HEK293 (cell line): ENCODE results near the gene MYADML2.

Experiments used
- BCL11B ChIP-seq: fragments of 450-650 bp; formaldehyde crosslinking; IDR thresholded peaks from 2 replicates; pipeline ENCODE4 v1.5.1; 2016; ENCODE audit warnings: low read depth, missing biosample characterization, missing genetic modification characterization
- GLIS2 ChIP-seq: fragments of 450-650 bp; formaldehyde crosslinking; IDR thresholded peaks from 2 replicates; pipeline ENCODE4 v1.5.1; 2016; ENCODE audit warnings: missing biosample characterization, missing genetic modification characterization
- HOXA7 ChIP-seq: sonication (generic); formaldehyde crosslinking; IDR thresholded peaks from 2 replicates; pipeline ENCODE4 v1.8.1; 2022; ENCODE audit warnings: missing genetic modification reagents, borderline replicate concordance
- KLF7 ChIP-seq: fragments of 450-650 bp; formaldehyde crosslinking; IDR thresholded peaks from 2 replicates; pipeline ENCODE4 v1.5.1; 2016; ENCODE audit warnings: missing biosample characterization, missing genetic modification characterization, borderline replicate concordance
- KLF8 ChIP-seq: fragments of 450-650 bp; formaldehyde crosslinking; IDR thresholded peaks from 2 replicates; pipeline ENCODE4 v1.5.1; 2016; ENCODE audit warnings: missing biosample characterization, missing genetic modification characterization
- SCRT1 ChIP-seq: fragments of 450-650 bp; formaldehyde crosslinking; IDR thresholded peaks from 2 replicates; pipeline ENCODE4 v1.5.1; 2016; ENCODE audit warnings: missing biosample characterization, missing genetic modification characterization, borderline replicate concordance
- WT1 ChIP-seq: fragments of 450-650 bp; formaldehyde crosslinking; IDR thresholded peaks from 2 replicates; pipeline ENCODE4 v1.5.1; 2016; ENCODE audit warnings: missing biosample characterization, missing genetic modification characterization
- ZBTB8A ChIP-seq: fragments of 450-650 bp; formaldehyde crosslinking; IDR thresholded peaks from 2 replicates; pipeline ENCODE4 v1.5.1; 2016; ENCODE audit warnings: missing biosample characterization, missing genetic modification characterization
- ZEB2 ChIP-seq: fragments of 450-650 bp; formaldehyde crosslinking; IDR thresholded peaks from 2 replicates; pipeline ENCODE4 v1.5.1; 2016; ENCODE audit warnings: missing biosample characterization, missing genetic modification characterization
- ZFP69B ChIP-seq: fragments of 450-650 bp; formaldehyde crosslinking; IDR thresholded peaks from 2 replicates; pipeline ENCODE4 v1.5.1; 2016; ENCODE audit warnings: missing biosample characterization, missing genetic modification characterization
- ZNF140 ChIP-seq: fragments of 450-650 bp; formaldehyde crosslinking; IDR thresholded peaks from 2 replicates; pipeline ENCODE4 v1.5.1; 2016; ENCODE audit warnings: missing biosample characterization, missing genetic modification characterization
- ZNF184 ChIP-seq: fragments of 450-650 bp; IDR thresholded peaks from 2 replicates; pipeline ENCODE4 v1.5.1; 2018; ENCODE audit warnings: missing biosample characterization, mild to moderate bottlenecking, missing genetic modification characterization
- ZNF202 ChIP-seq: fragments of 450-650 bp; formaldehyde crosslinking; IDR thresholded peaks from 2 replicates; pipeline ENCODE4 v1.5.1; 2016; ENCODE audit warnings: missing biosample characterization, missing genetic modification characterization, borderline replicate concordance
- ZNF239 ChIP-seq: fragments of 450-650 bp; formaldehyde crosslinking; IDR thresholded peaks from 2 replicates; pipeline ENCODE4 v1.5.1; 2016; ENCODE audit warnings: missing biosample characterization, missing genetic modification characterization
- ZNF426 ChIP-seq: fragments of 450-650 bp; formaldehyde crosslinking; IDR thresholded peaks from 2 replicates; pipeline ENCODE4 v1.5.1; 2017; ENCODE audit warnings: missing biosample characterization, missing genetic modification characterization, mild to moderate bottlenecking, inconsistent platforms, moderate library complexity
- ZNF48 ChIP-seq: fragments of 450-650 bp; formaldehyde crosslinking; IDR thresholded peaks from 2 replicates; pipeline ENCODE4 v1.5.1; 2016; ENCODE audit warnings: missing biosample characterization, missing genetic modification characterization
- ZNF501 ChIP-seq: fragments of 450-650 bp; formaldehyde crosslinking; IDR thresholded peaks from 2 replicates; pipeline ENCODE4 v1.5.1; 2016; ENCODE audit warnings: missing biosample characterization, missing genetic modification characterization
- ZNF555 ChIP-seq: fragments of 450-650 bp; formaldehyde crosslinking; conservative IDR thresholded peaks from 2 replicates; pipeline ENCODE4 v1.5.1; 2017; ENCODE audit warnings: missing biosample characterization, mild to moderate bottlenecking, missing genetic modification characterization, inconsistent platforms
- ZNF600 ChIP-seq: fragments of 450-650 bp; formaldehyde crosslinking; IDR thresholded peaks from 2 replicates; pipeline ENCODE4 v1.5.1; 2016; ENCODE audit warnings: missing biosample characterization, missing genetic modification characterization
- TF ChIP-seq, protein P1 (sequence below): fragments of 450-650 bp; formaldehyde crosslinking; IDR thresholded peaks from 2 replicates; pipeline ENCODE4 v1.5.1; 2016; ENCODE audit warnings: missing biosample characterization, missing genetic modification characterization, borderline replicate concordance
- TF ChIP-seq, protein P2 (sequence below): fragments of 450-650 bp; formaldehyde crosslinking; IDR thresholded peaks from 2 replicates; pipeline ENCODE4 v1.5.1; 2016; ENCODE audit warnings: missing biosample characterization, missing genetic modification characterization
- TF ChIP-seq, protein P3 (sequence below): fragments of 450-650 bp; formaldehyde crosslinking; IDR thresholded peaks from 2 replicates; pipeline ENCODE4 v1.5.1; 2016; ENCODE audit warnings: missing biosample characterization, missing genetic modification characterization
- TF ChIP-seq, protein P4 (sequence below): fragments of 450-650 bp; formaldehyde crosslinking; conservative IDR thresholded peaks from 2 replicates; pipeline ENCODE4 v1.5.1; 2016; ENCODE audit warnings: low read depth, missing biosample characterization, missing genetic modification characterization
- TF ChIP-seq, protein P5 (sequence below): fragments of 450-650 bp; formaldehyde crosslinking; IDR thresholded peaks from 2 replicates; pipeline ENCODE4 v1.5.1; 2016; ENCODE audit warnings: missing biosample characterization, missing genetic modification characterization
- TF ChIP-seq, protein P6 (sequence below): fragments of 450-650 bp; formaldehyde crosslinking; IDR thresholded peaks from 2 replicates; pipeline ENCODE4 v1.5.1; 2016; ENCODE audit warnings: missing biosample characterization, missing genetic modification characterization

MYADML2 gene

DNA sequence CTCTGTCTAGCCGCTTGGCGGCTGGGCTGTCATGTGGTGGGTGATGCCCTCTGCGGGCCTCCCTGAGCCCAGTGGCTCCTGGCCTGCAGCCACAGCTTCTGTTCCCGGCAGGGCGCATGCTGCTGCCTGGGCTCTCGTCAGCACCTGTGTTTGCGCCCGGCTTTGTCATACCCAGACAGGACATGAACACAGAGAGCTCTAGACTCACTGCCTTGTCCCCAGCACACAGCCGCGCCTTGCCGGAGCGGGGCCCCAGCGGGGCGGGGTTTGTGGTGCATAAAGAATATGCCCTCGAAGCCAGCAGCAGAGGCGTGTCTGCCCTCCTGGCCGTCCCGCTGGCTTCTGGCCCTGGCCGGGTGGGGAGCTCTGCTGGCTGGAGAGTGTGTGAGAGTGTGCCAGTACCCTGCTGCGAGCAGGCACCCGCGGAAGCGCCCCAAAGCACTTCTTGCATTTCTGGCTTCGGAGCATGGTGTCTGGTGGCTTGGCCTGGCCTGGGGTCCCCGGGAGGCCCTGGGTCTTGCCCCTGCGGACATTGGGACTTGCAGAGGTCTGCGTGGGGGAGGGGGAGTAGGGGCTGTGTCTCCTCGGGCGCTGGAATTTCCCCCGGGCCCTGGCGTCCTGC lies 44.8 kb upstream of the MYADML2 start (continued):
- TF ChIP-seq, protein P1, sequence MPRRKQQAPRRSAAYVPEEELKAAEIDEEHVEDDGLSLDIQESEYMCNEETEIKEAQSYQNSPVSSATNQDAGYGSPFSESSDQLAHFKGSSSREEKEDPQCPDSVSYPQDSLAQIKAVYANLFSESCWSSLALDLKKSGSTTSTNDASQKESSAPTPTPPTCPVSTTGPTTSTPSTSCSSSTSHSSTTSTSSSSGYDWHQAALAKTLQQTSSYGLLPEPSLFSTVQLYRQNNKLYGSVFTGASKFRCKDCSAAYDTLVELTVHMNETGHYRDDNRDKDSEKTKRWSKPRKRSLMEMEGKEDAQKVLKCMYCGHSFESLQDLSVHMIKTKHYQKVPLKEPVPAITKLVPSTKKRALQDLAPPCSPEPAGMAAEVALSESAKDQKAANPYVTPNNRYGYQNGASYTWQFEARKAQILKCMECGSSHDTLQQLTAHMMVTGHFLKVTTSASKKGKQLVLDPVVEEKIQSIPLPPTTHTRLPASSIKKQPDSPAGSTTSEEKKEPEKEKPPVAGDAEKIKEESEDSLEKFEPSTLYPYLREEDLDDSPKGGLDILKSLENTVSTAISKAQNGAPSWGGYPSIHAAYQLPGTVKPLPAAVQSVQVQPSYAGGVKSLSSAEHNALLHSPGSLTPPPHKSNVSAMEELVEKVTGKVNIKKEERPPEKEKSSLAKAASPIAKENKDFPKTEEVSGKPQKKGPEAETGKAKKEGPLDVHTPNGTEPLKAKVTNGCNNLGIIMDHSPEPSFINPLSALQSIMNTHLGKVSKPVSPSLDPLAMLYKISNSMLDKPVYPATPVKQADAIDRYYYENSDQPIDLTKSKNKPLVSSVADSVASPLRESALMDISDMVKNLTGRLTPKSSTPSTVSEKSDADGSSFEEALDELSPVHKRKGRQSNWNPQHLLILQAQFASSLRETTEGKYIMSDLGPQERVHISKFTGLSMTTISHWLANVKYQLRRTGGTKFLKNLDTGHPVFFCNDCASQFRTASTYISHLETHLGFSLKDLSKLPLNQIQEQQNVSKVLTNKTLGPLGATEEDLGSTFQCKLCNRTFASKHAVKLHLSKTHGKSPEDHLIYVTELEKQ (tag by site-specific recombination) = no peak
- TF ChIP-seq ZEB2 (tag by site-specific recombination) = no peak
- no peak for TF ChIP-seq KLF7
- peak; percentile 63; the same call in 1 of the 2 replicates for TF ChIP-seq ZFP69B
- no peak for TF ChIP-seq ZNF140 (tag by site-specific recombination)
- peak; percentile 97 for TF ChIP-seq ZNF600
- TF ChIP-seq ZNF48 (tag by site-specific recombination) = no peak
- no peak for TF ChIP-seq HOXA7 (CRISPR knock-in tag)
- TF ChIP-seq, protein P2, sequence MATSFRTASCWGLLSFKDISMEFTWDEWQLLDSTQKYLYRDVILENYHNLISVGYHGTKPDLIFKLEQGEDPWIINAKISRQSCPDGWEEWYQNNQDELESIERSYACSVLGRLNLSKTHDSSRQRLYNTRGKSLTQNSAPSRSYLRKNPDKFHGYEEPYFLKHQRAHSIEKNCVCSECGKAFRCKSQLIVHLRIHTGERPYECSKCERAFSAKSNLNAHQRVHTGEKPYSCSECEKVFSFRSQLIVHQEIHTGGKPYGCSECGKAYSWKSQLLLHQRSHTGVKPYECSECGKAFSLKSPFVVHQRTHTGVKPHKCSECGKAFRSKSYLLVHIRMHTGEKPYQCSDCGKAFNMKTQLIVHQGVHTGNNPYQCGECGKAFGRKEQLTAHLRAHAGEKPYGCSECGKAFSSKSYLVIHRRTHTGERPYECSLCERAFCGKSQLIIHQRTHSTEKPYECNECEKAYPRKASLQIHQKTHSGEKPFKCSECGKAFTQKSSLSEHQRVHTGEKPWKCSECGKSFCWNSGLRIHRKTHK (tag by site-specific recombination) = no peak
- TF ChIP-seq ZNF501 (tag by site-specific recombination) = no peak
- no peak for TF ChIP-seq SCRT1
- peak; percentile 85 for TF ChIP-seq ZBTB8A (tag by site-specific recombination)
- TF ChIP-seq, protein P3, sequence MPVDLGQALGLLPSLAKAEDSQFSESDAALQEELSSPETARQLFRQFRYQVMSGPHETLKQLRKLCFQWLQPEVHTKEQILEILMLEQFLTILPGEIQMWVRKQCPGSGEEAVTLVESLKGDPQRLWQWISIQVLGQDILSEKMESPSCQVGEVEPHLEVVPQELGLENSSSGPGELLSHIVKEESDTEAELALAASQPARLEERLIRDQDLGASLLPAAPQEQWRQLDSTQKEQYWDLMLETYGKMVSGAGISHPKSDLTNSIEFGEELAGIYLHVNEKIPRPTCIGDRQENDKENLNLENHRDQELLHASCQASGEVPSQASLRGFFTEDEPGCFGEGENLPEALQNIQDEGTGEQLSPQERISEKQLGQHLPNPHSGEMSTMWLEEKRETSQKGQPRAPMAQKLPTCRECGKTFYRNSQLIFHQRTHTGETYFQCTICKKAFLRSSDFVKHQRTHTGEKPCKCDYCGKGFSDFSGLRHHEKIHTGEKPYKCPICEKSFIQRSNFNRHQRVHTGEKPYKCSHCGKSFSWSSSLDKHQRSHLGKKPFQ (tag by site-specific recombination) = no peak
- TF ChIP-seq BCL11B (tag by site-specific recombination) = no peak
- TF ChIP-seq ZNF202 (tag by site-specific recombination) = no peak
- no peak for TF ChIP-seq ZNF555 (tag by site-specific recombination)
- TF ChIP-seq KLF8 (tag by site-specific recombination) = no peak
- no peak for TF ChIP-seq ZNF426
- TF ChIP-seq WT1 (tag by site-specific recombination) = no peak
- no peak for TF ChIP-seq ZNF239 (tag by site-specific recombination)
- TF ChIP-seq, protein P4, sequence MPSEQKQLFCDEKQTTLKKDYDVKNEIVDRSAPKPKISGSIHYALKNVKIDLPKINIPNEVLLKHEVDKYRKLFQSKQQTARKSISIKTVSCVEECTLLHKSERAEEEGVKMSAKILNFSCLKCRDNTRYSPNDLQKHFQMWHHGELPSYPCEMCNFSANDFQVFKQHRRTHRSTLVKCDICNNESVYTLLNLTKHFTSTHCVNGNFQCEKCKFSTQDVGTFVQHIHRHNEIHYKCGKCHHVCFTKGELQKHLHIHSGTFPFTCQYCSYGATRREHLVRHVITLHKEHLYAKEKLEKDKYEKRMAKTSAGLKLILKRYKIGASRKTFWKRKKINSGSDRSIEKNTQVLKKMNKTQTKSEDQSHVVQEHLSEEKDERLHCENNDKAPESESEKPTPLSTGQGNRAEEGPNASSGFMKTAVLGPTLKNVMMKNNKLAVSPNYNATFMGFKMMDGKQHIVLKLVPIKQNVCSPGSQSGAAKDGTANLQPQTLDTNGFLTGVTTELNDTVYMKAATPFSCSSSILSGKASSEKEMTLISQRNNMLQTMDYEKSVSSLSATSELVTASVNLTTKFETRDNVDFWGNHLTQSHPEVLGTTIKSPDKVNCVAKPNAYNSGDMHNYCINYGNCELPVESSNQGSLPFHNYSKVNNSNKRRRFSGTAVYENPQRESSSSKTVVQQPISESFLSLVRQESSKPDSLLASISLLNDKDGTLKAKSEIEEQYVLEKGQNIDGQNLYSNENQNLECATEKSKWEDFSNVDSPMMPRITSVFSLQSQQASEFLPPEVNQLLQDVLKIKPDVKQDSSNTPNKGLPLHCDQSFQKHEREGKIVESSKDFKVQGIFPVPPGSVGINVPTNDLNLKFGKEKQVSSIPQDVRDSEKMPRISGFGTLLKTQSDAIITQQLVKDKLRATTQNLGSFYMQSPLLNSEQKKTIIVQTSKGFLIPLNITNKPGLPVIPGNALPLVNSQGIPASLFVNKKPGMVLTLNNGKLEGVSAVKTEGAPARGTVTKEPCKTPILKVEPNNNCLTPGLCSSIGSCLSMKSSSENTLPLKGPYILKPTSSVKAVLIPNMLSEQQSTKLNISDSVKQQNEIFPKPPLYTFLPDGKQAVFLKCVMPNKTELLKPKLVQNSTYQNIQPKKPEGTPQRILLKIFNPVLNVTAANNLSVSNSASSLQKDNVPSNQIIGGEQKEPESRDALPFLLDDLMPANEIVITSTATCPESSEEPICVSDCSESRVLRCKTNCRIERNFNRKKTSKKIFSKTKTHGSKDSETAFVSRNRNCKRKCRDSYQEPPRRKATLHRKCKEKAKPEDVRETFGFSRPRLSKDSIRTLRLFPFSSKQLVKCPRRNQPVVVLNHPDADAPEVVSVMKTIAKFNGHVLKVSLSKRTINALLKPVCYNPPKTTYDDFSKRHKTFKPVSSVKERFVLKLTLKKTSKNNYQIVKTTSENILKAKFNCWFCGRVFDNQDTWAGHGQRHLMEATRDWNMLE (tag by site-specific recombination) = no peak
- TF ChIP-seq, protein P5, sequence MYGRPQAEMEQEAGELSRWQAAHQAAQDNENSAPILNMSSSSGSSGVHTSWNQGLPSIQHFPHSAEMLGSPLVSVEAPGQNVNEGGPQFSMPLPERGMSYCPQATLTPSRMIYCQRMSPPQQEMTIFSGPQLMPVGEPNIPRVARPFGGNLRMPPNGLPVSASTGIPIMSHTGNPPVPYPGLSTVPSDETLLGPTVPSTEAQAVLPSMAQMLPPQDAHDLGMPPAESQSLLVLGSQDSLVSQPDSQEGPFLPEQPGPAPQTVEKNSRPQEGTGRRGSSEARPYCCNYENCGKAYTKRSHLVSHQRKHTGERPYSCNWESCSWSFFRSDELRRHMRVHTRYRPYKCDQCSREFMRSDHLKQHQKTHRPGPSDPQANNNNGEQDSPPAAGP (tag by site-specific recombination) = 0 out of 2 replicates have a peak, but pooled peaks have one; percentile 11
- TF ChIP-seq GLIS2 (tag by site-specific recombination) = peak; percentile 21
- TF ChIP-seq ZNF184 (tag by site-specific recombination) = no peak
- TF ChIP-seq, protein P6, sequence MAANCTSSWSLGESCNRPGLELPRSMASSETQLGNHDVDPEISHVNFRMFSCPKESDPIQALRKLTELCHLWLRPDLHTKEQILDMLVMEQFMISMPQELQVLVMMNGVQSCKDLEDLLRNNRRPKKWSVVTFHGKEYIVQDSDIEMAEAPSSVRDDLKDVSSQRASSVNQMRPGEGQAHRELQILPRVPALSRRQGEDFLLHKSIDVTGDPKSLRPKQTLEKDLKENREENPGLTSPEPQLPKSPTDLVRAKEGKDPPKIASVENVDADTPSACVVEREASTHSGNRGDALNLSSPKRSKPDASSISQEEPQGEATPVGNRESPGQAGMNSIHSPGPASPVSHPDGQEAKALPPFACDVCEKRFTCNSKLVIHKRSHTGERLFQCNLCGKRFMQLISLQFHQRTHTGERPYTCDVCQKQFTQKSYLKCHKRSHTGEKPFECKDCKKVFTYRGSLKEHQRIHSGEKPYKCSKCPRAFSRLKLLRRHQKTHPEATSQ (tag by site-specific recombination) = no peak
